H9 (cell line): ENCODE results near the gene SLC33A1. TPM values are rescaled to one million over a fixed set of nuclear protein-coding genes. Genes with fewer than 3 reads are reported as not detected.

ENCODE experiments used
- DNase-seq: peaks from one replicate; pipeline ENCODE4 v3.0.0-alpha.2; 2017
- H2AFZ ChIP-seq: one replicate; pipeline ENCODE4 v1.6.1; 2013; ENCODE audit warnings: mild to moderate bottlenecking, low read length, control low read depth, moderate library complexity
- H2AK5ac ChIP-seq: 2 replicates; pipeline ENCODE4 v1.6.1; 2013; ENCODE audit warnings: low read length, control low read depth, mixed read lengths; ENCODE audit not compliant: insufficient read length
- H2BK120ac ChIP-seq: one replicate; pipeline ENCODE4 v1.6.1; 2013; ENCODE audit warnings: low read depth, mild to moderate bottlenecking, low read length, control low read depth, inconsistent platforms; ENCODE audit not compliant: poor library complexity, severe bottlenecking
- H2BK12ac ChIP-seq: 2 replicates; pipeline ENCODE4 v1.6.1; 2013; ENCODE audit warnings: low read length, control low read depth, mixed read lengths, low read depth; ENCODE audit not compliant: insufficient read length
- H2BK15ac ChIP-seq: 2 replicates; pipeline ENCODE4 v1.6.1; 2013; ENCODE audit warnings: low read depth, low read length, control low read depth
- H2BK20ac ChIP-seq: one replicate; pipeline ENCODE4 v1.6.1; 2013; ENCODE audit warnings: low read depth, mild to moderate bottlenecking, low read length, control low read depth, inconsistent platforms; ENCODE audit not compliant: poor library complexity, severe bottlenecking
- H2BK5ac ChIP-seq: 2 replicates; pipeline ENCODE4 v1.6.1; 2013; ENCODE audit warnings: low read length, control low read depth, mixed read lengths; ENCODE audit not compliant: insufficient read length
- H3K14ac ChIP-seq: 2 replicates; pipeline ENCODE4 v1.6.1; 2013; ENCODE audit warnings: low read length, control low read depth; ENCODE audit not compliant: insufficient read depth
- H3K18ac ChIP-seq: 2 replicates; pipeline ENCODE4 v1.6.1; 2013; ENCODE audit warnings: low read depth, mild to moderate bottlenecking, mixed read lengths, low read length, control low read depth; ENCODE audit not compliant: insufficient read length
- H3K23ac ChIP-seq: 2 replicates; pipeline ENCODE4 v1.6.1; 2013; ENCODE audit warnings: low read length, control low read depth, mixed read lengths, low read depth; ENCODE audit not compliant: insufficient read length
- H3K23me2 ChIP-seq: 2 replicates; pipeline ENCODE4 v1.6.1; 2013; ENCODE audit warnings: low read depth, mild to moderate bottlenecking, mixed read lengths, low read length, control low read depth; ENCODE audit not compliant: insufficient read length, poor library complexity, severe bottlenecking
- H3K27ac ChIP-seq: 2 replicates; pipeline ENCODE4 v1.5.1; 2013; ENCODE audit warnings: low read length, control low read depth, mixed read lengths, low read depth; ENCODE audit not compliant: insufficient read length
- H3K27me3 ChIP-seq: 2 replicates; pipeline ENCODE4 v1.6.1; 2013; ENCODE audit warnings: low read length, control low read depth, inconsistent platforms; ENCODE audit not compliant: insufficient read depth
- H3K4ac ChIP-seq: 2 replicates; pipeline ENCODE4 v1.6.1; 2013; ENCODE audit warnings: low read depth, mild to moderate bottlenecking, control low read depth, inconsistent platforms, low read length, moderate library complexity
- H3K4me1 ChIP-seq: 2 replicates; pipeline ENCODE4 v1.6.1; 2013; ENCODE audit warnings: low read length, control low read depth, inconsistent platforms; ENCODE audit not compliant: insufficient read depth
- H3K4me2 ChIP-seq: 2 replicates; pipeline ENCODE4 v1.6.1; 2013; ENCODE audit warnings: low read length, control low read depth, mixed read lengths; ENCODE audit not compliant: insufficient read length, insufficient read depth
- H3K56ac ChIP-seq: 2 replicates; pipeline ENCODE4 v1.6.1; 2013; ENCODE audit warnings: low read depth, mild to moderate bottlenecking, mixed read lengths, low read length, control low read depth; ENCODE audit not compliant: insufficient read length
- H3K79me1 ChIP-seq: 2 replicates; pipeline ENCODE4 v1.6.1; 2013; ENCODE audit warnings: low read depth, mild to moderate bottlenecking, moderate library complexity, low read length, control low read depth, inconsistent platforms; ENCODE audit not compliant: insufficient read depth, poor library complexity, severe bottlenecking
- H3K79me2 ChIP-seq: 2 replicates; pipeline ENCODE4 v1.6.1; 2013; ENCODE audit warnings: low read length, control low read depth, inconsistent platforms; ENCODE audit not compliant: insufficient read depth
- H3K9ac ChIP-seq: 2 replicates; pipeline ENCODE4 v1.6.1; 2013; ENCODE audit warnings: low read length, control low read depth, mixed read lengths; ENCODE audit not compliant: insufficient read length; ENCODE audit errors: extremely low read depth
- H3K9me3 ChIP-seq: one replicate; pipeline ENCODE4 v1.6.1; 2013; ENCODE audit warnings: low read depth, low read length, inconsistent platforms; ENCODE audit not compliant: control insufficient read depth
- H3T11ph ChIP-seq: one replicate; pipeline ENCODE4 v1.6.1; 2013; ENCODE audit warnings: mild to moderate bottlenecking, low read length, control low read depth, inconsistent platforms
- H4K20me1 ChIP-seq: one replicate; pipeline ENCODE4 v1.6.1; 2013; ENCODE audit not compliant: control insufficient read depth, insufficient read length, insufficient read depth
- H4K5ac ChIP-seq: 2 replicates; pipeline ENCODE4 v1.6.1; 2013; ENCODE audit warnings: low read depth, mild to moderate bottlenecking, mixed read lengths, low read length, control low read depth; ENCODE audit not compliant: insufficient read length
- H4K8ac ChIP-seq: replicated peaks from 2 replicates; pipeline ENCODE4 v1.6.1; 2013; ENCODE audit warnings: low read length, control low read depth, mixed read lengths, low read depth; ENCODE audit not compliant: insufficient read length
- H4K91ac ChIP-seq: 2 replicates; pipeline ENCODE4 v1.6.1; 2013; ENCODE audit warnings: low read depth, mild to moderate bottlenecking, moderate library complexity, mixed read lengths, low read length, control low read depth; ENCODE audit not compliant: insufficient read length
- H3K27ac Mint-ChIP-seq, 3 experiments: 2 replicates in 2 of 3; 3 replicates in 1 of 3; pipeline ENCODE4 v1.8.0; 2020 to 2021; ENCODE audit warnings: mixed read lengths in 3 of 3, mild to moderate bottlenecking in 1 of 3, moderate library complexity in 1 of 3
- H3K27me3 Mint-ChIP-seq: 2 replicates; pipeline ENCODE4 v1.8.0; 2021; ENCODE audit warnings: low read depth, mild to moderate bottlenecking, moderate library complexity, mixed read lengths
- H3K36me3 Mint-ChIP-seq, 3 experiments: 2 replicates in 2 of 3; 3 replicates in 1 of 3; pipeline ENCODE4 v1.8.0; 2020 to 2021; ENCODE audit warnings: low read depth in 3 of 3, mixed read lengths in 3 of 3; ENCODE audit not compliant: insufficient read depth in 1 of 3
- H3K4me1 Mint-ChIP-seq, 2 experiments: 2 replicates each; pipeline ENCODE4 v1.8.0; 2020; ENCODE audit warnings: mixed read lengths in 2 of 2
- H3K4me3 Mint-ChIP-seq, 2 experiments: 2 replicates in 1 of 2; 3 replicates in 1 of 2; pipeline ENCODE4 v1.8.0; 2020 to 2021; ENCODE audit warnings: mild to moderate bottlenecking in 2 of 2, mixed read lengths in 2 of 2, moderate library complexity in 1 of 2
- H3K9me3 Mint-ChIP-seq, 2 experiments: 2 replicates in 1 of 2; 3 replicates in 1 of 2; pipeline ENCODE4 v1.8.0; 2020; ENCODE audit warnings: mild to moderate bottlenecking in 2 of 2, mixed read lengths in 2 of 2, moderate library complexity in 1 of 2
- total RNA-seq: library from RNA; stranded (reverse); gene quantifications from 2 replicates; pipeline ENCODE4 v1.2.1, GENCODE V29; 2021
- TF ChIP-seq, protein P1 (sequence below): fragments of 200-600 bp; sonication (generic); conservative IDR thresholded peaks from 3 replicates; pipeline ENCODE4 v1.8.0; 2021; ENCODE audit warnings: antibody characterized with exemption, mild to moderate bottlenecking

Gene SLC33A1
- total RNA-seq, 1 experiment from 2014 or later, result 15.0 TPM

DNA sequence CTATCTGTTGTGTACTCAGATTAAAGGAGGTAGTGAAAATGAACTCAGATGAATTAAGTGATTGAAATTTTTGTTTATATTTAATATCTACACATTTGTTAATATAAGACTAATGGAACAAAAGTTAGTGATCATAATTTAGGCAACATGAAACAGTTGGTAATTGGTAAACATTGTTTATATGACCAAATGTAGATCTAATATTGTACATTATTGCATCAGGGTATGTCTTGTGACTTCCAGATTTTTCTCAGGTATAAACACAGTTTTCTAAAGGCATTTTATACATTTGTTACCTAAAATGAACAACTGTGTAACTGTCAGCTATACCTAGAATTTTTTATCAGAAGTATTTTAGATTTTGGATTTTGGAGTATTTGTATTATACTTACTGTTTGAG, 31.1 kb upstream of the SLC33A1 start:
- Mint-ChIP-seq H3K27me3 (no peaks in the 10 kb centered on the region), H3K27ac (no peak overlapping the region), H3K4me1 (peaks cover 7 to 8% of the 10 kb centered on the region in 2 experiments), H3K36me3 (no peaks in the 10 kb centered on the region), H3K4me3 (no peak overlapping the region), H3K9me3 (no peaks in the 10 kb centered on the region)
- Histone ChIP-seq H3K4me2 (no peak overlapping the region), H2BK15ac (no peak overlapping the region), H3K27ac (no peak overlapping the region), H2AFZ (no peak overlapping the region), H3K23me2 (no peaks in the 10 kb centered on the region), H3K23ac (no peak overlapping the region), H4K5ac (no peak overlapping the region), H3K14ac (no peak overlapping the region), H3K27me3 (no peaks in the 10 kb centered on the region), H4K91ac (no peak overlapping the region), H3K79me1 (peaks cover 8% of the 10 kb centered on the region), H2BK120ac (no peak overlapping the region), H3K18ac (no peak overlapping the region), H3K9me3 (no peaks in the 10 kb centered on the region), H3K4ac (no peak overlapping the region), H2BK20ac (no peak overlapping the region), H3K4me1 (no peaks in the 10 kb centered on the region), H3T11ph (no peak overlapping the region), H3K56ac (no peak overlapping the region), H4K8ac (no peak overlapping the region), H2BK5ac (no peak overlapping the region), H3K79me2 (peaks cover 29% of the 10 kb centered on the region; the same call in 1 of the 2 replicates), H2BK12ac (no peak overlapping the region), H4K20me1 (no peaks in the 10 kb centered on the region), H3K9ac (no peak overlapping the region), H2AK5ac (no peak overlapping the region)
- no peak for DNase-seq
- TF ChIP-seq, protein P1, sequence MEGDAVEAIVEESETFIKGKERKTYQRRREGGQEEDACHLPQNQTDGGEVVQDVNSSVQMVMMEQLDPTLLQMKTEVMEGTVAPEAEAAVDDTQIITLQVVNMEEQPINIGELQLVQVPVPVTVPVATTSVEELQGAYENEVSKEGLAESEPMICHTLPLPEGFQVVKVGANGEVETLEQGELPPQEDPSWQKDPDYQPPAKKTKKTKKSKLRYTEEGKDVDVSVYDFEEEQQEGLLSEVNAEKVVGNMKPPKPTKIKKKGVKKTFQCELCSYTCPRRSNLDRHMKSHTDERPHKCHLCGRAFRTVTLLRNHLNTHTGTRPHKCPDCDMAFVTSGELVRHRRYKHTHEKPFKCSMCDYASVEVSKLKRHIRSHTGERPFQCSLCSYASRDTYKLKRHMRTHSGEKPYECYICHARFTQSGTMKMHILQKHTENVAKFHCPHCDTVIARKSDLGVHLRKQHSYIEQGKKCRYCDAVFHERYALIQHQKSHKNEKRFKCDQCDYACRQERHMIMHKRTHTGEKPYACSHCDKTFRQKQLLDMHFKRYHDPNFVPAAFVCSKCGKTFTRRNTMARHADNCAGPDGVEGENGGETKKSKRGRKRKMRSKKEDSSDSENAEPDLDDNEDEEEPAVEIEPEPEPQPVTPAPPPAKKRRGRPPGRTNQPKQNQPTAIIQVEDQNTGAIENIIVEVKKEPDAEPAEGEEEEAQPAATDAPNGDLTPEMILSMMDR, result no peak
